Colonic mucosa (tissue), 4 donors: ENCODE results near the gene TBC1D12. TPM values are rescaled to one million over a fixed set of nuclear protein-coding genes. Genes with fewer than 3 reads are reported as not detected.
A peak's percentile ranks its signal among the peaks of the same experiment; 100 is the strongest.

Source experiments
- DNase-seq: peaks from one replicate; pipeline ENCODE4 v3.0.0-alpha.2; 2020
- H3K27ac ChIP-seq: fragments of 200-600 bp; one replicate; pipeline ENCODE4 v1.8.0; 2021
- H3K27me3 ChIP-seq: fragments of 200-600 bp; one replicate; pipeline ENCODE4 v1.8.0; 2021
- H3K36me3 ChIP-seq: fragments of 200-600 bp; one replicate; pipeline ENCODE4 v1.8.0; 2021
- H3K4me1 ChIP-seq: fragments of 200-600 bp; one replicate; pipeline ENCODE4 v1.8.0; 2021; ENCODE audit warnings: mild to moderate bottlenecking
- H3K4me3 ChIP-seq: fragments of 200-600 bp; one replicate; pipeline ENCODE4 v1.8.0; 2021
- H3K9ac ChIP-seq, 2 donors: one replicate each; pipeline ENCODE4 v1.7.0; 2013; ENCODE audit warnings: control low read depth in 2 of 2, low read depth in 2 of 2, low read length in 2 of 2
- H3K9me3 ChIP-seq: fragments of 200-600 bp; one replicate; pipeline ENCODE4 v1.8.0; 2021
- intact Hi-C: fragments of 100-400 bp; cut with DNase I; formaldehyde crosslinking; loops from one replicate; pipeline ENCODE4 v1.14.1; 2022
- total RNA-seq, 2 donors: library from RNA; stranded (reverse); fragmentation: NEBNext Ultra II Directional in 1 of 2; extraction: Animal tissue kit (Norgen Biotek cat#: 25700) in 1 of 2; gene quantifications; one replicate each; pipeline ENCODE4 v1.2.1, GENCODE V29; 2021
- TF ChIP-seq, protein P1 (sequence below): fragments of 200-600 bp; IDR thresholded peaks from one replicate; pipeline ENCODE4 v1.8.0; 2022; ENCODE audit warnings: antibody characterized with exemption, mild to moderate bottlenecking
- donor health status: healthy.
- donor health status: DM: no; HTN: no; CAD: no.
- donor health status: DM: no; HTN: no; CAD: no.

Gene TBC1D12
- total RNA-seq, 2 donors from 2014 or later, result 18.0 to 21.0 TPM

DNA sequence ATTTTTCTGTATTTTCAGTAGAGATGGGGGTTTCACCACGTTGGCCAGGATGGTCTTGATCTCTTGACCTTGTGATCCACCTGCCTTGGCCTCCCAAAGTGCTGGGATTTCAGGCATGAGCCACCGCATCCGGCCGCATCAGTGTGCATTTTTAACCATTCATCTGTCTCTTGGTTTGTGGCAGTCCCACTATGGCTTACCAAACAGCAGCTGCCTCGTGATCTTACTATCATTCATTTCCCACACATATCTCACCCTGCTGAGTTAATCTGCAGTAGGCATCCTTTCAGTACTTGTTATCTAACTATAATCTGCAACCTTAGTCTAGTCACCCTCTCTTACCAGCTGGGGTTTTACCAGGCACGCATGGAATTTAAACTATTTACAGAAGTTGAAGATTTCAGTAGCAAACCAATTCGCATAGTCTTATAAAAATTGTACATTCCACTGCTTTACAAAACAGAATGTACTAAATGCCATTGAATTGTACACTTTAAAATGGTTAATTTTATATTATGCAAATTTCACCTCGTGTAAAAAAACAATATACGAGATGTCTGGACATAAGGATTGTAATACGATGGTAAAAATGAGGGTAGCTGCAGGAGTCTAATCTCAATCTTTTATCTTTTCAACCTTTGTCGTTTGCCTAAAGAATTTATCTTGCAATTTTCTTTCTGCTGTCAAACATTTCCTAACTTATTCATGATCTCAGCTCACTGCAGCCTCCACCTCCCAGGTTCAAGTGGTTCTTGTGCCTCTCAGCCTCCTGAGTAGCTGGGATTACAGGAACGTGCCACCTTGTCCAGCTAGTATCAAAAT is 4.6 kb upstream of the TBC1D12 start:
- Histone ChIP-seq H3K4me3 (no peak overlapping the region), H3K27ac (no peak overlapping the region), H3K27me3 (no peaks in the 10 kb centered on the region), H3K4me1 (no peaks in the 10 kb centered on the region), H3K9me3 (no peaks in the 10 kb centered on the region), H3K36me3 (no peaks in the 10 kb centered on the region), H3K9ac (no peak overlapping the region)
- no peak for DNase-seq
- TF ChIP-seq, protein P1, sequence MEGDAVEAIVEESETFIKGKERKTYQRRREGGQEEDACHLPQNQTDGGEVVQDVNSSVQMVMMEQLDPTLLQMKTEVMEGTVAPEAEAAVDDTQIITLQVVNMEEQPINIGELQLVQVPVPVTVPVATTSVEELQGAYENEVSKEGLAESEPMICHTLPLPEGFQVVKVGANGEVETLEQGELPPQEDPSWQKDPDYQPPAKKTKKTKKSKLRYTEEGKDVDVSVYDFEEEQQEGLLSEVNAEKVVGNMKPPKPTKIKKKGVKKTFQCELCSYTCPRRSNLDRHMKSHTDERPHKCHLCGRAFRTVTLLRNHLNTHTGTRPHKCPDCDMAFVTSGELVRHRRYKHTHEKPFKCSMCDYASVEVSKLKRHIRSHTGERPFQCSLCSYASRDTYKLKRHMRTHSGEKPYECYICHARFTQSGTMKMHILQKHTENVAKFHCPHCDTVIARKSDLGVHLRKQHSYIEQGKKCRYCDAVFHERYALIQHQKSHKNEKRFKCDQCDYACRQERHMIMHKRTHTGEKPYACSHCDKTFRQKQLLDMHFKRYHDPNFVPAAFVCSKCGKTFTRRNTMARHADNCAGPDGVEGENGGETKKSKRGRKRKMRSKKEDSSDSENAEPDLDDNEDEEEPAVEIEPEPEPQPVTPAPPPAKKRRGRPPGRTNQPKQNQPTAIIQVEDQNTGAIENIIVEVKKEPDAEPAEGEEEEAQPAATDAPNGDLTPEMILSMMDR, result no peak
- intact Hi-C loops, result no loop called here

DNA sequence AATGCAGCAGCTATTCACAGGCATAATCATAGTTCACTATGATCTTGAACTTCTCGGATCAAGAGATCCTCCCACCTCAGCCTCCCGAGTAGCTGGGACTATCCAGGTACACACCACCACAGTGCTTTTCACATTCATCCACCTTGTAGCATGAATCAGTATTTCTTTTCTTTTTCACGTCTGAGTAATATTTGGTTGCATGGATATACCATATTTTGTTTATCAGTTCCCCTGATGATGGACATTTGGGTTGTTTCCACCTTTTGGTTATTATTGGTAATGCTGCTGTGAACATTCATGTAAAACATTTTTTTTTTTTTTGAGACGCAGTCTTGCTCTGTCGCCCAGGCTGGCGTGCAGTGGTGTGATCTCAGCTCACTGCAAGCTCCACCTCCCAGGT is 3.6 kb upstream of the TBC1D12 start:
- TF ChIP-seq, protein P1, result no peak
- no peaks in the 10 kb centered on the region for H3K36me3 ChIP-seq
- no peaks in the 10 kb centered on the region for H3K4me1 ChIP-seq
- intact Hi-C loops, result no loop called here
- H3K27me3 ChIP-seq, result no peaks in the 10 kb centered on the region
- no peak overlapping the region for H3K4me3 ChIP-seq
- H3K27ac ChIP-seq, result no peak overlapping the region
- no peaks in the 10 kb centered on the region for H3K9me3 ChIP-seq
- no peak for DNase-seq
- H3K9ac ChIP-seq, result no peak overlapping the region

- intact Hi-C loops, result no loop called here
- TF ChIP-seq, protein P1, result no peak
- Histone ChIP-seq H3K9ac (peak overlapping the region; percentile 75 to 81), H3K4me3 (peak overlapping the region; percentile 89), H3K9me3 (no peaks in the 10 kb centered on the region), H3K27me3 (no peaks in the 10 kb centered on the region), H3K36me3 (no peaks in the 10 kb centered on the region), H3K4me1 (no peaks in the 10 kb centered on the region), H3K27ac (peak overlapping the region; percentile 99)
- DNase-seq, result no peak
These were observed 570 bp downstream of the TBC1D12 start for GRCh38 chr10:94402843-94403379.

- intact Hi-C loops, result loop anchor here (2.0 kb wide), 1 partner anchor 41 kb away; the partner anchor contains the start of gene NOC3L
- Histone ChIP-seq H3K4me1 (no peaks in the 10 kb centered on the region), H3K4me3 (peak overlapping the region; percentile 89), H3K9ac (peak overlapping the region; percentile 75 to 81), H3K36me3 (no peaks in the 10 kb centered on the region), H3K27ac (peak overlapping the region; percentile 99), H3K27me3 (no peaks in the 10 kb centered on the region), H3K9me3 (no peaks in the 10 kb centered on the region)
- DNase-seq, result peak; percentile 77
- TF ChIP-seq, protein P1, result no peak
These were observed 1.3 kb downstream of the TBC1D12 start for GRCh38 chr10:94403380-94404213.

GRCh38 chr10:94405406-94405805 is 3.1 kb downstream of the TBC1D12 start:
- DNase-seq, result no peak
- Histone ChIP-seq H3K27me3 (no peaks in the 10 kb centered on the region), H3K27ac (no peak overlapping the region), H3K9ac (no peak overlapping the region), H3K36me3 (no peaks in the 10 kb centered on the region), H3K4me1 (no peaks in the 10 kb centered on the region), H3K4me3 (peak overlapping the region; percentile 89), H3K9me3 (no peaks in the 10 kb centered on the region)
- intact Hi-C loops, result loop anchor here (2.0 kb wide), 1 partner anchor 43 kb away; the partner anchor contains the start of gene NOC3L
- TF ChIP-seq, protein P1, result no peak
